Measurements from ENCODE around the gene TMPRSS11F.
"Not testable (repeated sequence)": the region's sequence is repeated elsewhere in the genome, so short reads cannot be mapped to it uniquely, and the experiment has no call there.

TMPRSS11F gene

DNA sequence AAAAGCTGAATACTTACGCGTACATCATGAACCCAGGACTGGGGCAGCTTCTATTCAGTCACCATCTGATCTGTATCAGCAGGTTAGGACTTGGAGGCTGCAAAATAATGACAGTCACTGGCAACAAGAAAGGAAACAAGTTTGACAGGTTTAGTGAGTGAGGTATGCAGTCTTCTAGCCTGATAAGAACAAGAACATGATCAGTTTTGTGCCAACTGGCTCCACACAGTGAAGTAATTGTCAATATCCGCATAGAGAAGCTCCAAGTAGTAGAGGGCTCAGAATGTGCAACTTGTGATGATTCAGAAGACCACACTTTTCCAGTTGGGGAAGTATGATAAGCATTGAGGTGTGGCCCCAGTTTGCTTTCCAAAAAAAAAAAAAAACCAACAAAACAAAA, at the start of gene TMPRSS11F:
Gene TMPRSS11F (minus strand): TSS at position 77 of the 400 bp plus-strand sequence. CDS start 49 bp downstream, at position 28.
- no peak for DNase-seq

- no peak for DNase-seq
Measured at GRCh38 chr4:68176904-68177303, 47.2 kb upstream of the TMPRSS11F start.

DNA sequence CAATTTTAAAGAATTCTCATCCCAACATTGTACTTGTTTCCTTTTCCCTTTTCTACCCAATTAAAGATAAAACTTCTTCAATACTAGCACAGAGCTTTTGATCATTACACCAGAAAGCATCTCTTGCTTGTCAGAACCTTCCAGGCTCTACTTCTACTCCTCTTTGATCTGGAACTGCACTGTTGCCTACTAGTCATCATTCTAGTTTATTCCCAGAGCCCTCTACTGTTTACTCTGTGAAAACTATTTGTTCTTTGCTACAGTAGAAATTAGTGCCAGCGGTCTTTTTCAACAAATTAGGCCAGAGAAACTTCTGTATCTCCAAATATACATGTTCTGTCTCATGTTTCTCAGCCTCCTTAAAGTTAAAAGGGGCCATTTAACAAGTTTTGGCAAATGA, 46.8 kb upstream of the TMPRSS11F start:
- no peak for DNase-seq

- DNase-seq, result peak; percentile 4
Measured at GRCh38 chr4:68175562-68176155, 46.0 kb upstream of the TMPRSS11F start.

DNA sequence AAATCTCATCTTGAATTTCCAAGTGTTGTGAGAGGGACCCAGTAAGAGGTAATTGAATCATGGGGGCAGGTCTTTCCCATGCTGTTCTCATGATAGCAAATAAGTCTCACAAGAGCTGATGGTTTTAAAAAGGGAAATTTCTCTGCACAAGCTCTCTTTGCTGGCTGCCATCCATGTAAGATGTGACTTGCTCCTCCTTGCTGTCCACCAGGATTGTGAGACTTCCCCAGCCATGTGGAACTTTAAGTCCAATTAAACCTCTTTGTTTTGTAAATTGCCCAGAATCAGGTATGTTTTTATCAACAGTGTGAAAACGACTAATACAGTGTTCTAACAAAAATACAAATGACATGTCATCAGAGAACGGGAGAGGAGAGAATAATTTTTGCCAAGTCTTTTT, 44.7 kb upstream of the TMPRSS11F start:
- not testable (repeated sequence) for DNase-seq

DNA sequence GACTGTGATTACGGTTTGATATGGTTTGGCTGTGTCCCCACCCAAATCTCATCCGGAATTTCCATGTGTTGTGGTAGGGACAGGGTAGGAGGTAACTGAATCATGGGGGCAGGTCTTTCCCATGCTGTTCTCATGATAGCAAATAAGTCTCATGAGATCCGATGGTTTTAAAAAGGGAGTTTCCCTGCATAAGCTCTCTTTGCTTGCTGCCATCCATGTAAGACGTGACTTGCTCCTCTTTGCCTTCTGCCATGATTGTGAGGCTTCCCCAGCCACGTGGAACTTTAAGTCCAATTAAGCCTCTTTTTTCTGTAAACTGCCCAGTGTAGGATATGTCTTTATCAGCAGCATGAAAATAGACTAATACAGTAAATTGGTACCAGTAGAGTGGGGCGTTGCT, 42.5 kb upstream of the TMPRSS11F start:
- DNase-seq, result not testable (repeated sequence)

DNA sequence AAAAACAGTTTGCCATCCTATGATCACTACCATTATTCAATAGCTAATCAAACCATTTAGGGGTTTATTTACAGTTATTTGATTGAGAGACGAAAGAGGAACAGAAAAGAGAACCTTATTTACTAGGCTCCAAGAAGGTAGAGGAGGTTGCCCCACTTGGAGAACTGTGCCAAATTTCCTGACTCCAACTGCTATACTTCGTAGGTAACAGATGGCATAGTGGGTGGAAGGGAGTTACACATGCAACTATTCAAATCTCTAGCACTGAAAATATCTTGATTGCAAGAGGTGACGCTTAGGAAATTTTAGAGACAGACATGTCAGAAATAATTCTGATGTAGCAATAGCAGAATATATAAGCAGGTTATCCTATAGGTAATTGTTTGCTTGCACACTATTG, 38.0 kb upstream of the TMPRSS11F start:
- DNase-seq, result no peak

DNA sequence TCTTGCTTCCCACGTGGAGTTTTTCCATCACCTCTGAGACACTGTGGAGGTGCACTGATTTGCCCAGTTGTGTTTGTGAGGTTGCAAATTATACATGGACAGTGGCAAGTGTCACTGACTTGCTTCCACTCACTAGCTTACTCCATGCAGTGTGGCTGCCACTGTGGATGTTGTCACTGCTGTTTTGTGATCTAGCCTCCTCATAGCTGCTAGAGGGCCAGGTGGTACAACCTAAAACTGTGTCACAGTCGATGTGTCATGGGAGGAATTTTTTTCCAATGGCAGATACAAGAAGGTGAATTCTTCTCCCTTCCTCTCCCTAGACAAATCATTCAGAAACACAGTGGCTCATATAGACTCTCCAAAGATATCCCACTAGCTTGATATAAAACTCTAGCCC, 37.5 kb upstream of the TMPRSS11F start:
- no peak for DNase-seq

DNA sequence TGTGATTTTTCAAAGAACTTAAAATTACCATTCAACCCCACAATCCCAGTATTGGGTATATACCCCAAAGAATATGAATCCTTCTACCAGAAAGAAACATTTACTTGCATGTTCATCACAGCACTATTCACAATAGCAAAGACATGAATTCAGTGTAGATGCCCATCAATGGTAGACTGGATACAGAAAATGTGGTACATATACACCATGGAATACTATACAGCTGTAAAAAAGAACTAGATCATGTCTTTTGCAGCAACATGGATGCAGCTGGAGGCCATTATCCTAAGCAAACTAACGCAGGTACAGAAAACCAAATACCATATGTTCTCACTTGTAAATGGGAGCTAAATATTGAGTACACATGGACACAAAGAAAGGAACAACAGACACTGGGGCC, 34.1 kb upstream of the TMPRSS11F start:
- no peak for DNase-seq

DNA sequence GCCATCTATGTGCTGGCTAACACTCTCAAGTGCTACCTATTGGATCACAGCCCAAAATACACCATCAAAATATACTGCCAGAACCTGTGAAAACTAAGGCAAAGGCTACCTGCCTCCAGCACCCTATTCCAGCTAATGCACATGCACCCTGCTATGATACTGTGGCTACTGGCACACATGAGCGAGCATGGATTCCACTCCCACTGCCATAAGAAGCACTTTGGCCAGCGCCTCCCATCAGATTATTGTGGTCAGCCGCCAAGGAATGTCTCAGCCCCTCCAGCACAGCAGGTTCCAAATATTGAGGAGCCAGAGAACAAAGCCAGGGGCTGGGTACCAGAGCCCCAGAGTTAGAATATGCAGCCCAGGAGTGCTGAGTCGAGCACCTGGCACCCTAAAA, 32.5 kb upstream of the TMPRSS11F start:
- DNase-seq, result no peak

GRCh38 chr4:68152411-68152810, 22.7 kb upstream of the TMPRSS11F start:
- DNase-seq, result no peak

DNA sequence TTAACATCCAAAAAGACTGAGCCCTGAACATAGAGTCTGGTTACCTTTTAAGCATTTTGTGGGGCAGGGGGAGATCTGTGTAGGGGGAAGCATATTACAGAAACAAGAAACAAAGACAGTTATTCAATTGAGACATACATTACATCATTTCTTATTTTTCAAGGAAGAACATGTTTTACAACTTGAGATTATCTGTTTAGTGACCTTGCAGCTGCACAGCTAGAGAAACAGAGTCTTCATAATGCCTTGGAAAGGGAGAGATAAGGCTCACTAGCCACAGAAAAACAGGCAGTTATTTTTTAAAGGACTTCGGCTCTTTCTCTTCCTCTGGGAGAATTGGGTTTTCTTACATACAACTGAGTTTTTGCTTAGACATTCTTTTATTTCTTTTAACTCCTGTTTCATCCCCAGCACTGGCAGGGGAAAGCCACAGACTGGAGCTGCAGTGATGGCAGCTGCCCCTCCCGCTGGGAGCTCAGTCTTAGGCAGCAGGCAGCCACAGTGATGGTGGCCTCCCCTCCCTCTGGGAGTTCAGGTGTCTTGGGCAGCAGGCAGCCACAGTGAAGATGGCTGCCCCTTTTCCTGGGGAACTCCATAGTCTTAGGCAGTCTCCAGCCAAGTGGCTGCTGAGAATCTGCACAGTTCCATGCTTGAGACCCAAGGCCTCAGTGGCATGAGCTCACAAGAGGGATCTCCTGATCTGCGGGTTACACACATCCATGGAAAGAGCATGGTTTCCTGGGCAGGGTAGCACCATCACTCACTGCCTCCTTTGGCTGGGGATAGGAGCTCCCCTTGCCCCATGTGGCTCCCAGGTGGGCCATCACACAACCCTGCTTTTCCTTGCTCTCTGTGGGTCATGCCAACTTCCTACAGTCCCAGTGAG, 19.4 kb upstream of the TMPRSS11F start:
- no peak for DNase-seq

DNA sequence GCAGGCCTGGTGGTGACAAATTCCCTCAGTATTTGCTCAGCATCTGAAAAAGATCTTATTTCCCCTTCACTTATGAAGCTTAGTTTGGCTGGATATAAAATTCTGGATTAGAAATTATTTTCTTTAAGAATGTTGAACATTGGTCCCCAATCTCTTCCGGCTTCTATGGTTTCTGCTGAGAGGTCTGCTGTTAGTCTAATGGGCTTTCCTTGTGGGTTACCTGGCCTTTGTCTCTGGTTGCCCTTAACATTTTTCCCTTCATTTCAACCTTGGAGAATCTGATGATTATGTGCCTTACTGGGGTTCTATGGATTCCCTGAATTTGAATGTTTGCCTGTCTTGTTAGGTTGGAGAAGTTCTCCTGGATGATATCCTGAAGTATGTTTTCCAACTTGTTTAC, 17.4 kb upstream of the TMPRSS11F start:
- no peak for DNase-seq

GRCh38 chr4:68145261-68145660, 15.6 kb upstream of the TMPRSS11F start:
- no peak for DNase-seq

DNA sequence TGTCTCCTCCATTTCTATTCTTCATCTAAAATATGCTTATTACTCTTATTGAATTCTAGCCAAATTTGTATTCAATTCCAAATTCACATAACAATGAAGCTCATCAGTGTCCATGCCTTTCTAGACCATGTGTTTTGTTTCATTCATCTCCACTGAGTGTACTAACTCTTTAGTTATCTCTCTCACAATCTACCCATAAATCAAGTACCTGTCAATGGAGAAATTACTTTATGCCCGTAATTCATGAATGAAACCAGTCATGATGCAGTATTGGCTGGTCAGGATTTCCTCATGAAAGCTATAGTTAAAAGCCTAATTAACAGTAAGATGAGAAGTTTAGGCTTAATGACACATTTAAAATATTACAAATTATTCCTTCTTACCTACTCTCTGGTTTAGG, 12.2 kb upstream of the TMPRSS11F start:
- no peak for DNase-seq

- no peak for DNase-seq
Measured at GRCh38 chr4:68132342-68132741, 2.7 kb upstream of the TMPRSS11F start.

DNA sequence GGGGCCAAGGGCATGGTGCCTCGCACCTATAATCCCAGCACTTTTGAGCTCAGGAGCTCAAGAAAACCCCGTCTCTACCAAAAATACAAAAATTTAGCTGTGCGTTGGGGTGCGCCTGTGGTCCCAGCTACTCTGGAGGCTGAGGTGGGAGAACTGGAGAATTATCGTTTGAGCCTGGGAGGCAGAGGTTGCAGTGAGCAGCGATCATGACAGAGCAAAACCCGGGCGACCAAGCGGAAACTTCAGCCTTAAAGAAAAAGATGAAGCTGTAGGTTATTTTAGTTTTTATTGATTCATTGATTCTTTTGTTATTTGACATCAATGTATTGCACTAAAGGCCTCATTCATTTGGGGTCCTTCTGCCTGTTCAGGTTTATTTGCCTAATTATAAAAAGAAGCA, 5.4 kb downstream of the TMPRSS11F start:
- DNase-seq, result no peak

GRCh38 chr4:68123525-68123924, 6.1 kb downstream of the TMPRSS11F start:
- no peak for DNase-seq

DNA sequence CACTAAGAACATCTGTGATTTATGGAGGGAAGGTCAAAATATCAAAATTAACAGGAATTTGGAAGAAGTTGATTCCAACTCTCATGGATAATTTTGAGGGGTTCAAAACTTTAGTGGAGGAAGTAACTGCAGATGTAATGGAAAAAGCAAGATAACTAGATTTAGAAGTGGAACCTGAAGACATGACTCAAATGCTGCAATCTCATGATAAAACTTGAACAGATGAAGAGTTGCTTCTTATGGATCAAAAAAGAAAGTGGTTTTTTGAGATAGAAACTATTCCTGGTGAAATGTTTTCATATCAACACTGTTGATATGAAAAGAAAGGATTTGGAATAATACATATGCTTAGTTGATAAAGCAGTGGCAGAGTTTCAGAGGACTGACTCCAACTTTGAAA, 9.7 kb downstream of the TMPRSS11F start:
- DNase-seq, result no peak

DNA sequence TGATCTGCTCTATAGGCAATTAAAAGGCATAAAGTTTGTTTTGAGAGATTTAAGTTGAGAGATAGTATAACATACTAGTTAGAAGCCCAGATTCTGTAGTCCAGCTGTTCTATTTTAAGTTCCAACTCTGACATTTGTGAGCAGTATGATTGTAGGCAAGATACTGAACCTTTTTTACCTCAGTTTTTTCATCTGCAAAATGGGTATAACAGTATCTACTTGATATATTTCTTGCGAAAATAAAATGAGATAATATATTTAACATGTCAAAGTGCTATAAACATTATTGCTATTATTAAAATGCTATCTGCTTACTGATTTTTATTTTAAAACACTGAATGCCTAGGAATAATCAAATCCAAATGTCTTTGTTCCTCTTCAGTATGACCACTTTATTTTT, 19.2 kb downstream of the TMPRSS11F start:
- DNase-seq, result no peak

DNA sequence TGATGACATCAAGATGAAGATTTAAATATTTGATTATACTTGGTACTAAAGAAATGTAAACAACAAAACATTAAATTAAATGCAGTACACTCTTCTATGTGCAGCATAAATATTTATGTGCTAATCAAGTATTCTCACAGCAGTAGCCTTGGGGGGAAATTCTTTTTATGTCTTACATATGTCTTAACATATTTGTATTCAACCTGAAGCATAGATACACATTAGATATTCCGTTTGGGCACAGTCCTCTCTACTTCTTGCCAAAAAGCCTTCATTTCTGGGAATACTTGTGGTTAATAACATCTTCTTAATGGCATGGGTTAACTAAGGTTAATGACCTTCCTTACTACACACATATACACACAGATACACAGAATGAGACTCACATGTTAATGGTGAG, 19.8 kb downstream of the TMPRSS11F start:
- DNase-seq, result no peak

DNA sequence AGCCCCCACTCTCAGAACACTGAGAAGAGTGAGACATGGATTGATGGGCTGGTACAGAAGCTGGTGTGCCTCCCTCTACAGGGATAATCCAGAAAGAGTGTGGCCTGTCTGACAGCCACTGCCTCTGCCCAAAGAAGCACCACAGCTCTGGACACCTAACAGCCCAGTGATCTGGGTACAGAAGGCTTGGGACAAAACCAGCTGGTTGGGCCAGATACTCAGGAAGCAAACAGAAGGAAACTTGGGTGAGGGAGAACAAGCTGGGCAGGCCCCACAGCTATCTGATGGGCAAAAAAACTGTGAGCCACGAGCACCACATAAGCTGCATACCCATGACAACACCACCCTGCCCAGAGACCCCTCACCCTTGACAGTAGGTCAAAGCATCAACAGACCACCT, 46.9 kb downstream of the TMPRSS11F start:
- no peak for DNase-seq

DNA sequence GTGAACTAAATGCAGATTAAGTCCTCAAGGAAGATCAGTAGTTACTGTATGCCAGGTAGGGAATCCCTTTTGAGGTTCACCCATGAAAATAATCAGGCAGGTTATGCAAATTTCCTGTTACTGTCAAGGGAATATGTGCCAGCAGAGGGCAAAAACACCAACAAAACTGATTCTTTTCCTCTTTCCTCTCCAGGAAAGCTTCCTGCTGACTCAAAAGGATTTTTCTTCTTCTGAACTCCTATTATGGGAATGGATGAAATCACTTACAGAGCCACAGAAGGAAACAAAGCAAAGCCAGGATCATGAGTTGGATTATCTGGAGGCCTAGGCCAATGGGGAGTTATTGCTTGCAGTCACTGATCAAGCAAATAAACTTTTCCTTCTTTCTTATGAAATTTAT, 49.7 kb downstream of the TMPRSS11F start:
- DNase-seq, result no peak

- no peak for DNase-seq
Measured at GRCh38 chr4:68077737-68078136, 51.9 kb downstream of the TMPRSS11F start.

- DNase-seq, result no peak
Measured at GRCh38 chr4:68077301-68077700, 52.4 kb downstream of the TMPRSS11F start.

Data from amniotic stem cell (primary cell).